Psoas muscle (tissue), 8 donors: ENCODE measurements around the gene CYB5D1. TPM values are rescaled to one million over a fixed set of nuclear protein-coding genes. Genes with fewer than 3 reads are reported as not detected.

Experiments used
- ATAC-seq, 4 donors: fragments of 200-7000 bp; cut with Tn5 transposase; one replicate each; pipeline ENCODE4 v1.9.1; 2020; ENCODE audit warnings: moderate library complexity in 3 of 4, mild to moderate bottlenecking in 2 of 4
- DNase-seq, 2 donors: peaks; one replicate each; pipeline ENCODE4 v3.0.0-alpha.2; 2020
- H3K27ac ChIP-seq: fragments of 200-600 bp; one replicate; pipeline ENCODE4 v1.8.0; 2022
- H3K27me3 ChIP-seq, 3 donors: fragments of 200-600 bp in 1 of 3; one replicate each; pipeline versions ENCODE4 v1.6.1 to v1.8.0; 2013 to 2022; ENCODE audit warnings: low read length in 2 of 3, mild to moderate bottlenecking in 2 of 3, moderate library complexity in 1 of 3; ENCODE audit not compliant: insufficient read depth in 3 of 3
- H3K36me3 ChIP-seq, 2 donors: fragments of 200-600 bp in 1 of 2; one replicate each; pipeline versions ENCODE4 v1.6.1 to v1.8.0; 2013 to 2022; ENCODE audit warnings: low read depth in 1 of 2, mild to moderate bottlenecking in 1 of 2, moderate library complexity in 1 of 2; ENCODE audit not compliant: insufficient read depth in 1 of 2
- H3K4me1 ChIP-seq: fragments of 200-600 bp; one replicate; pipeline ENCODE4 v1.8.0; 2022
- H3K4me3 ChIP-seq: fragments of 200-600 bp; one replicate; pipeline ENCODE4 v1.8.0; 2022; ENCODE audit warnings: mild to moderate bottlenecking
- H3K9me3 ChIP-seq: fragments of 200-600 bp; one replicate; pipeline ENCODE4 v1.8.0; 2022
- WGBS, 3 donors: extraction: QIAGEN DNeasy Blood & Tissue Kit; methylation state at CpG; one replicate each; pipeline versions ENCODE4 v1.1.6 to v1.1.7; 2013; 5-methylcytosine and 5-hydroxymethylcytosine counted together
- intact Hi-C, 2 donors: fragments of 100-400 bp; cut with DNase I; formaldehyde crosslinking; loops; one replicate each; pipeline versions ENCODE4 v1.11.0 to v1.14.2; 2022
- polyA plus RNA-seq, 3 donors: library from polyadenylated mRNA; stranded (reverse); fragments of 200-250 nt; gene quantifications; one replicate each; pipeline ENCODE4 v1.2.3, GENCODE V29; 2013
- total RNA-seq, 4 donors: library from RNA; stranded (reverse); fragmentation: NEBNext Ultra II Directional in 2 of 4; extraction: Animal tissue kit (Norgen Biotek cat#: 25700) in 2 of 4; gene quantifications; one replicate each; pipeline versions ENCODE4 v1.2.1 to v1.2.4, GENCODE V29; 2021 to 2023
- TF ChIP-seq, protein P1 (sequence below): fragments of 200-600 bp; IDR thresholded peaks from one replicate; pipeline ENCODE4 v1.8.0; 2022; ENCODE audit warnings: antibody characterized with exemption
- donor health status: healthy with polysubstance abuse.
- donor health status: DM: no; HTN: no; CAD: no; lungs with moderate emphysema.
- donor health status: Bipolar disorder and iron deficiency.
- donor health status: healthy.
- donor health status: DM: yes; HTN: yes; CAD: no.
- donor health status: DM: no; HTN: no; CAD: no.
- donor health status: DM: no; HTN: no; CAD: no.
- donor health status: DM: yes; HTN: yes; CAD: no.

CYB5D1 gene
- total and polyA plus RNA-seq, 7 donors: 7.1 to 31.7 (median 10.4) TPM

DNA sequence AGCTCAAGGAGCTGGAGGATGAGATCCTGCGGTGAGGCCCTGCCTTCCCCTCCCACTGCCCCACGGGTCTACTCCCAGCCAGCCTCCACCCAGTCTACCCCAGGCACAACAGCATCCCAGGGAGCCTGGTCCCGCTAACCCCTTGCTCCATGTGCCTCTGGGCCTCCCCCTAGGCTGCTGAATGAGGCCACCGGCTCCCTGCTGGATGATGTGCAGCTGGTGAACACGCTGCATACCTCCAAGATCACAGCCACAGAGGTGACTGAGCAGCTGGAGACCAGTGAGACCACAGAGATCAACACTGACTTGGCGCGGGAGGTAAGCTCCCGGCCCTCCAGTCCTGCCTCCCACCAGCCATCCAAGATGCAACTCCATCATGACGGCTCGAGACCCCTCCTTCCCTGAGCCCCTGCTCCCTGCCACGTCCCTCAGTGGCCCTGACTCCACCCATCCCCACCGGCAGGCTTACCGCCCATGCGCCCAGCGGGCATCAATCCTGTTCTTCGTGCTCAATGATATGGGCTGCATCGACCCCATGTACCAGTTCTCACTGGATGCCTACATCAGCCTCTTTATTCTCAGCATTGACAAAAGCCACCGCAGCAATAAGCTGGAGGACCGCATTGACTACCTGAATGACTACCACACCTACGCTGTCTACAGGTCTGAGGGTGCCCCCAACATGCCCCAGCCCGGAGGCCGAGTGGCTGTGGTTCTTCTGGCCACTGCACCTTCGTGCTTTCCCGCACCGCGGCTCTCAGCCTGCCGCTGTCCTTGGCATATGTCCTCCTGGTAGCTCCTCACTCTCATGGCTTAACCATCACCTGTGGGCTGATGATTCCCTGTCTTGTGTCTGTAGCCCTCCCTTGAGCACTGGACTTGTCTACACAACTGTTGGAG, 38.8 kb upstream of the CYB5D1 start:
- Histone ChIP-seq H3K4me1 (no peaks in the 10 kb centered on the region), H3K36me3 (no peaks in the 10 kb centered on the region), H3K27me3 (no peaks in the 10 kb centered on the region), H3K27ac (no peak overlapping the region), H3K4me3 (no peak overlapping the region), H3K9me3 (no peaks in the 10 kb centered on the region)
- intact Hi-C loops: no loop called here
- TF ChIP-seq, protein P1, sequence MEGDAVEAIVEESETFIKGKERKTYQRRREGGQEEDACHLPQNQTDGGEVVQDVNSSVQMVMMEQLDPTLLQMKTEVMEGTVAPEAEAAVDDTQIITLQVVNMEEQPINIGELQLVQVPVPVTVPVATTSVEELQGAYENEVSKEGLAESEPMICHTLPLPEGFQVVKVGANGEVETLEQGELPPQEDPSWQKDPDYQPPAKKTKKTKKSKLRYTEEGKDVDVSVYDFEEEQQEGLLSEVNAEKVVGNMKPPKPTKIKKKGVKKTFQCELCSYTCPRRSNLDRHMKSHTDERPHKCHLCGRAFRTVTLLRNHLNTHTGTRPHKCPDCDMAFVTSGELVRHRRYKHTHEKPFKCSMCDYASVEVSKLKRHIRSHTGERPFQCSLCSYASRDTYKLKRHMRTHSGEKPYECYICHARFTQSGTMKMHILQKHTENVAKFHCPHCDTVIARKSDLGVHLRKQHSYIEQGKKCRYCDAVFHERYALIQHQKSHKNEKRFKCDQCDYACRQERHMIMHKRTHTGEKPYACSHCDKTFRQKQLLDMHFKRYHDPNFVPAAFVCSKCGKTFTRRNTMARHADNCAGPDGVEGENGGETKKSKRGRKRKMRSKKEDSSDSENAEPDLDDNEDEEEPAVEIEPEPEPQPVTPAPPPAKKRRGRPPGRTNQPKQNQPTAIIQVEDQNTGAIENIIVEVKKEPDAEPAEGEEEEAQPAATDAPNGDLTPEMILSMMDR: no peak
- 72 to 85% (median 80%) methylated on average over 26 to 27 of the region's 27 CpGs for WGBS, 3 donors
- DNase-seq: no peak
- ATAC-seq: no peak

DNA sequence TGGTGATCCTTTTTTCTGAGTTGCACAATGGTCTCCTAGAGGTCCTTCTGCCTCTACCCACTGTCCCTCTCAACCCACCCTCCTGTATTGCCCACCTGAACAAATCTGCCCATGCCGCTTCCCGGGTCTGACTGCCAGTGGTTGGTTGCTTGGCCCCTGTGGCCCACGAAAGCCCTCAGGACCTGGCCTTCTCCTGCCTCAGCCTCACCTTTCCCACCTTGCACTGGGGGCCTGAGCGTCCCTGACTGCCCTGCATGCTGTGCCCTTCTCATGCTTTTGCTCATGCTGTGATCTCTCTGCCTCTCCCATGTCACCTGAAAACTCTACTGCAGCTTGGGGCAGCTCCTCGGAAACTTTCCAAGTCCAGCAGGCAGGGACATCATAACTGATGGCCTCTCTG, 37.6 kb upstream of the CYB5D1 start:
- TF ChIP-seq, protein P1: no peak
- H3K4me1 ChIP-seq: no peaks in the 10 kb centered on the region
- intact Hi-C loops: loop anchor here in 1 of 2 donors (5.0 kb wide), 3 partner anchors 42 to 78 kb away; no protein-coding TSS in a partner anchor
- no peaks in the 10 kb centered on the region for H3K9me3 ChIP-seq
- 74 to 77% (median 76%) methylated on average over 5 of the region's 5 CpGs for WGBS, 3 donors
- H3K27ac ChIP-seq: no peak overlapping the region
- no peak for ATAC-seq
- no peak for DNase-seq
- H3K4me3 ChIP-seq: no peak overlapping the region
- H3K36me3 ChIP-seq: no peaks in the 10 kb centered on the region
- H3K27me3 ChIP-seq: no peaks in the 10 kb centered on the region

DNA sequence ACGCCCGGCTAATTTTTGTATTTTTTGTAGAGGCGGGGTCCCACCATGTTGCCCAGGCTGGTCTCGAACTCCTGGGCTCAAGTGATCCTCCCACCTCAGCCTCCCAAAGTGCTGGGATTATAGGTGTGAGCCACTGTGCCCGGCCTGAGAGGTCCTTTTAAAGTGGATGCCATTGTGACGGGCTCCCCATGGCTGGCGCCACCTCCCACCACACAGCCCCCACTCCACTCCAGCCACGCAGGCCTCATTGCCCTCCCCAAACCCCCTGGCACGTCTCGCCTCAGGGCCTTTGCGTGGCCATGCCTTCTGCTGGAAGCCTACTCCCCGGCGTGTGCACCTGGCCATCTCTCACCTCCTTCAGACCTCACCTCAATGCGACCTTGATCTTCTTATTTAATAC, 35.7 kb upstream of the CYB5D1 start:
- no peak for DNase-seq
- 74 to 80% (median 75%) methylated on average over 13 to 14 of the region's 14 CpGs for WGBS, 3 donors
- Histone ChIP-seq H3K4me1 (no peaks in the 10 kb centered on the region), H3K27me3 (no peaks in the 10 kb centered on the region), H3K9me3 (no peaks in the 10 kb centered on the region), H3K36me3 (no peaks in the 10 kb centered on the region), H3K4me3 (no peak overlapping the region), H3K27ac (no peak overlapping the region)
- intact Hi-C loops: loop anchor here (2.0 to 5.0 kb wide), 4 partner anchors 29 to 80 kb away; no protein-coding TSS in a partner anchor
- TF ChIP-seq, protein P1: no peak
- ATAC-seq: no peak

DNA sequence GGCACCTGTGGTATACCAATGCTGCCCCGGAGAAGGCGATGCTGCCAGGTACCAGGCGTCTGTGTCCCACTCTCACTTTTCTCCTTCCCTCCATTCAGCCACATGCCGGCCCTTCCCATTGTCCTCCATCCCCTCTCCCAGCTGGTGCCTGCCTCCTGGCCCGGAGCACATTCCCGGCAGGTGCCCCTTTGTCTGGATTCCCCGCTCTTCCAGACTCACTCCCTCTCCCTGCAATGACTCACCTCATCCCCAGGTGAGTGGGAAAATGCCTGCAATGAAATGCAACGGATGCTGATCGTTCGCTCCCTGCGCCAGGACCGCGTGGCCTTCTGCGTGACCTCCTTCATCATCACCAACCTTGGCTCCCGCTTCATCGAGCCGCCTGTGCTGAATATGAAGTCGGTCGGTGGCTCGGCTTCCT, 34.2 kb upstream of the CYB5D1 start:
- intact Hi-C loops: loop anchor here (2.0 to 5.0 kb wide), 5 partner anchors 27 to 163 kb away; no protein-coding TSS in a partner anchor
- ATAC-seq (no peak), DNase-seq (no peak)
- Histone ChIP-seq H3K27me3 (no peaks in the 10 kb centered on the region), H3K4me3 (no peak overlapping the region), H3K27ac (no peak overlapping the region), H3K4me1 (no peaks in the 10 kb centered on the region), H3K9me3 (no peaks in the 10 kb centered on the region), H3K36me3 (no peaks in the 10 kb centered on the region)
- TF ChIP-seq, protein P1: no peak
- 84 to 88% (median 86%) methylated on average over 20 of the region's 20 CpGs for WGBS, 3 donors
